Progenitor cell of endocrine pancreas (in vitro differentiated cells): Measurements from ENCODE around the gene DGLUCY. TPM values are rescaled to one million over a fixed set of nuclear protein-coding genes. Genes with fewer than 3 reads are reported as not detected.

Source experiments
- DNase-seq: peaks from one replicate; pipeline ENCODE4 v3.0.0; 2021; ENCODE audit warnings: low spot score; ENCODE audit not compliant: unreplicated experiment
- H3K27ac Mint-ChIP-seq: 2 replicates; pipeline ENCODE4 v1.8.0; 2021; ENCODE audit warnings: mild to moderate bottlenecking, moderate library complexity, mixed read lengths
- H3K27me3 Mint-ChIP-seq: 2 replicates; pipeline ENCODE4 v1.8.0; 2021; ENCODE audit warnings: mixed read lengths
- H3K36me3 Mint-ChIP-seq: 2 replicates; pipeline ENCODE4 v1.8.0; 2022; ENCODE audit warnings: mixed read lengths; ENCODE audit not compliant: insufficient read depth
- H3K4me1 Mint-ChIP-seq: 2 replicates; pipeline ENCODE4 v1.8.0; 2021; ENCODE audit warnings: low read depth, mixed read lengths
- H3K4me3 Mint-ChIP-seq: 2 replicates; pipeline ENCODE4 v1.8.0; 2021; ENCODE audit warnings: low read depth, mild to moderate bottlenecking, moderate library complexity, mixed read lengths
- H3K9me3 Mint-ChIP-seq: 2 replicates; pipeline ENCODE4 v1.8.0; 2021; ENCODE audit warnings: low read depth, mixed read lengths
- CTCF ChIP-seq: fragments of 200-600 bp; sonication (generic); IDR thresholded peaks from one replicate; pipeline ENCODE4 v1.5.0; 2021; ENCODE audit warnings: antibody characterized with exemption, mild to moderate bottlenecking; ENCODE audit not compliant: unreplicated experiment
- total RNA-seq: library from RNA; stranded (reverse); gene quantifications from 2 replicates; pipeline ENCODE4 v1.2.1, GENCODE V29; 2021

Gene DGLUCY
- total RNA-seq, 1 donor from 2014 or later: 83.3 TPM

GRCh38 chr14:91140672-91141071 is 26.8 kb downstream of the DGLUCY start:
- no peak for DNase-seq
- Mint-ChIP-seq H3K9me3 (no peaks in the 10 kb centered on the region), H3K27me3 (no peaks in the 10 kb centered on the region)

DNA sequence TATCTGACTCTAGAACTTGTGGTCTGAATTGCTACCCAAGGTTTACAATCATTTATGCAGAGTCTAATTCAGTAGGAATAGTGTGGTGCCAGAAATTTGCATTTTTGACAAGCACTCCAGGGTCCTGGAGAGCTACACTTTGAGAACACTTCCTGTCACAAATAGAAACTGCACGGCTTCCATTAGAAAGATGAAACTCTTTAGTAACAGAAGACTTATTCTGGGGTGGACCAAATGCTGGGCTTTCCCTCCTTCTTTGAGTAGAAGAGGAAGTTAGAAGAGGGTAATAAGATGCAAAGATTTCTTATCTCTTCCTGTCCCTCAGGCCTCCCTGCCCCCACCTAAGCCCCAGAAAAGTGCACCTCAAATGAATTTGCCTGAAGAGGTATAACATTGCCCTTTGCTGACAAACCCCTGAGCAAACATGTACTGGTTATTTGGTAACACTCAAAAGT is 28.4 kb downstream of the DGLUCY start:
- Mint-ChIP-seq H3K36me3 (peaks cover 4% of the 10 kb centered on the region), H3K9me3 (no peaks in the 10 kb centered on the region), H3K27me3 (no peaks in the 10 kb centered on the region), H3K4me3 (no peak overlapping the region), H3K27ac (no peak overlapping the region), H3K4me1 (peaks cover 3% of the 10 kb centered on the region)
- no peak for TF ChIP-seq CTCF
- DNase-seq: no peak

More at GRCh38 chr14:91140672-91141071, 26.8 kb downstream of the DGLUCY start:
- H3K36me3 Mint-ChIP-seq: peaks cover 2% of the 10 kb centered on the region
- peaks cover 3% of the 10 kb centered on the region for H3K4me1 Mint-ChIP-seq
- TF ChIP-seq CTCF: peak; percentile 47
- H3K4me3 Mint-ChIP-seq: no peak overlapping the region
- H3K27ac Mint-ChIP-seq: peak overlapping the region; percentile 16

DNA sequence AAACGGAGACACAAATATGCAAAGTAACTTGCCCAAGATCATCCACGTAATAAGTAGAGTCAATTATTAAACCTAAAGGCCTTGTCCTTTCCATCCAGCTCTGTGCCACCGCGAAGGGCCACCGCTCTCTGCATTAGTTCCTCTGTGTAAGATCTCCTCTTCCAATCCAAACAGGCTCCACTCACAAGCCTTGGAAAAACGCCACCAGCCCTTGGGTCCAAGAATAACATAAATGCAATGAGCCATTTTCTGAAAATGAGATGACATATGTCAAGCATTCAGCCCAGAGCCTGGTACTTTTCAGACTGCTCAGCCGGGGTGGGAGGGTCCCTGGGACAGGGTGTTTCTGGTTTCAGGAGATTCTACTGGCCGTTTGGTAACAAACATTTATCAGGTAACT is 30.0 kb downstream of the DGLUCY start:
- H3K27ac Mint-ChIP-seq: no peak overlapping the region
- H3K4me3 Mint-ChIP-seq: no peak overlapping the region
- no peak for TF ChIP-seq CTCF
- no peaks in the 10 kb centered on the region for H3K27me3 Mint-ChIP-seq
- H3K36me3 Mint-ChIP-seq: peaks cover 7% of the 10 kb centered on the region
- no peaks in the 10 kb centered on the region for H3K9me3 Mint-ChIP-seq
- H3K4me1 Mint-ChIP-seq: peaks cover 3% of the 10 kb centered on the region
- DNase-seq: no peak

- no peak for DNase-seq
- peaks cover 3% of the 10 kb centered on the region for H3K4me1 Mint-ChIP-seq
- TF ChIP-seq CTCF: no peak
- no peaks in the 10 kb centered on the region for H3K9me3 Mint-ChIP-seq
- peaks cover 7% of the 10 kb centered on the region for H3K36me3 Mint-ChIP-seq
- no peaks in the 10 kb centered on the region for H3K27me3 Mint-ChIP-seq
- peak overlapping the region; percentile 30 for H3K27ac Mint-ChIP-seq
- no peak overlapping the region for H3K4me3 Mint-ChIP-seq
Observed at GRCh38 chr14:91144425-91145145, 30.7 kb downstream of the DGLUCY start.

DNA sequence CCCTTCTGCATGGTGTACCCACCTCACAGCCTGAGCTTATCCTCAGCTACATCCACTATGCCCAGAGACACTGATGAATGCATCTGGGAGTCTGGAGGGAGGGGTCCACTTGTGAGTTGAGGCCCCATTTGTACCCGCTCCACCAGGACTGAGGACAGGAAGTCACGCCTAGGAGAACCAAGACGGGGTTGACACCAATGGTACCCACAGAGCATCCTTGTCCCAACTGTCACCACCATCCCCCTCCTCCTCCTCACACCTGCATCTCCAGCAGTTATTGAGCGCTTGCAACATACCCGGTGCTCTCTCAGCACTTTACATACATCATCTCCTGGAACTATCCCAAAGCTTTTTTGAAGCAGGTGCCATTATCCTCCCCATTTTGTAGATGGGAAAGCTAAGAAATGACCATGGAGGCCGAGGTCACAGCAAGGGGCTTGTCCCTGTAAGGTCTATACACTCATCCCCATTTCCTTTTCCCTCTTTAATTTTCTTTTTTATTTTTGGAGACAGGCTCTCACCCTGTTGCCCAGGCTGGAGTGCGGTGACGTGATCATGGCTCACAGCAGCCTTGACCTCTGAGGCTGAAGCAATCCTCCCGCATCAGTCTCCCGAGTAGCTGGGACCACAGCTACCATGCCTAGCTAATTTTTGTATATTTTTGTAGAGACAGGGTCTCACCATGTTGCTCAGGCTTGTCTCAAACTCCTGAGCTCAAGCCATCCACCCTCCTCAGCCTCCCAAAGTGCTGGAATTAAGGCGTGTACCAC is 31.7 kb downstream of the DGLUCY start:
- Mint-ChIP-seq H3K27ac (no peak overlapping the region), H3K4me3 (no peak overlapping the region), H3K9me3 (no peaks in the 10 kb centered on the region), H3K36me3 (peaks cover 7% of the 10 kb centered on the region), H3K4me1 (no peaks in the 10 kb centered on the region), H3K27me3 (no peaks in the 10 kb centered on the region)
- TF ChIP-seq CTCF: no peak
- DNase-seq: no peak
